ENCODE results near the gene ESPN. TPM values are rescaled to one million over a fixed set of nuclear protein-coding genes. Genes with fewer than 3 reads are reported as not detected.
"Not testable (repeated sequence)": the region's sequence is repeated elsewhere in the genome, so short reads cannot be mapped to it uniquely, and the experiment has no call there.

ESPN gene
- total RNA-seq, 1 donor from 2014 or later = 1.7 TPM

- Mint-ChIP-seq H3K4me3 (no peak overlapping the region), H3K27me3 (ENCODE audit: low read depth) (peaks cover 34% of the 10 kb centered on the region), H3K27ac (ENCODE audit: unreplicated experiment) (no peak overlapping the region), H3K4me1 (peaks cover 12% of the 10 kb centered on the region), H3K9me3 (no peaks in the 10 kb centered on the region), H3K36me3 (ENCODE audit: low read depth) (no peaks in the 10 kb centered on the region)
- TF ChIP-seq, protein P1, sequence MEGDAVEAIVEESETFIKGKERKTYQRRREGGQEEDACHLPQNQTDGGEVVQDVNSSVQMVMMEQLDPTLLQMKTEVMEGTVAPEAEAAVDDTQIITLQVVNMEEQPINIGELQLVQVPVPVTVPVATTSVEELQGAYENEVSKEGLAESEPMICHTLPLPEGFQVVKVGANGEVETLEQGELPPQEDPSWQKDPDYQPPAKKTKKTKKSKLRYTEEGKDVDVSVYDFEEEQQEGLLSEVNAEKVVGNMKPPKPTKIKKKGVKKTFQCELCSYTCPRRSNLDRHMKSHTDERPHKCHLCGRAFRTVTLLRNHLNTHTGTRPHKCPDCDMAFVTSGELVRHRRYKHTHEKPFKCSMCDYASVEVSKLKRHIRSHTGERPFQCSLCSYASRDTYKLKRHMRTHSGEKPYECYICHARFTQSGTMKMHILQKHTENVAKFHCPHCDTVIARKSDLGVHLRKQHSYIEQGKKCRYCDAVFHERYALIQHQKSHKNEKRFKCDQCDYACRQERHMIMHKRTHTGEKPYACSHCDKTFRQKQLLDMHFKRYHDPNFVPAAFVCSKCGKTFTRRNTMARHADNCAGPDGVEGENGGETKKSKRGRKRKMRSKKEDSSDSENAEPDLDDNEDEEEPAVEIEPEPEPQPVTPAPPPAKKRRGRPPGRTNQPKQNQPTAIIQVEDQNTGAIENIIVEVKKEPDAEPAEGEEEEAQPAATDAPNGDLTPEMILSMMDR (conservative IDR thresholded peaks at IDR 0.05) = no peak
- DNase-seq (ENCODE audit: low read depth, low spot score) = no peak
Measured at GRCh38 chr1:6450943-6451373, 26.4 kb downstream of the ESPN start.

DNA sequence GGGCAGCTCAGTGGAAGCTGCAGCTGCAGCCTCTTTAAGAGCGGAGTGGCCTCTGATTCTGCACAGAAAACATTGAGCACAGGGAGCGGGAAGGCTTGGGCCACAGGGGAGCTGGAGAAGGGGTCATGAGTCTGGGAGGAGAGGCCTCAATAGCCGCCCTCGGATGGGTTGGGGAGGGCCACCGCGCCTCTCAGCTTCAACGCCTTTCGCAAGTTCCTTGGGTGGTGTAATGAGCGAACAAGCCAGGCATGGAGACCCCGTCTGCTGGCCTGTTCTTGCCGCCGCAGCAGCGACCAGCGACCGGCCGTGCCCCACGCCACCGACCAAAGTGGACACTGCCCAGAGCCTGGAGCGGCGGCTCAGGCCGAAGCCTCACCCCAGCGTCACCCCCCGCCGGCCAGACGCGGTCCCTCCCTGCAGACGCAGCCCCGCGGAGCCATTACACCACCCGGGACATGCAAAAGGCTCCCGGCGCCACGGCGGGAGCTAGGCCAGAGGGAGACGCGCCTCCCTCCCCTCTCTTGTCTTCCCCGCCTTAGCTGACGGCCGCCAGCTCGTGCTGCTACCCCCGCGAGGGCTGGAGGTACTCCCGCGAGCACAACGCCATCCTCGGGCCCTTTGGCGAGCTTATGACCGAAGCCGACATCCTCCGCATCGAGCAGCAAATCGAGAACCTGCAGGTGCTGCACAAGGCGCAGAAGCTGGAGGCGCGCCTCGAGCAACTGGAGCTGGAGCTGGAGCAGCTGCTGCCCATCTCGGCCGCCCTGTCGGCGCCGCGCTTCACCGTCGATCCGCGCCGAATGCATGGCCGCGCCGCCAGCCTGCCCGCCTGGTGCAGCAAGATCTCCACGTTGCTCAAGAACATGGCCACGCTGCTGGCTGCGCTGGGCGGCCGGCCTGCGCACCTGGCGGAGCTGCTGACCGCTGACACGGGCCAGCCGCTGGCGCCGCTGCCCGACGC is 29.6 kb downstream of the ESPN start:
- H3K4me3 Mint-ChIP-seq; H3K9me3 Mint-ChIP-seq; H3K27ac Mint-ChIP-seq (ENCODE audit: unreplicated experiment); H3K36me3 Mint-ChIP-seq (ENCODE audit: low read depth); DNase-seq (ENCODE audit: low read depth, low spot score): not testable (repeated sequence)
- H3K4me1 Mint-ChIP-seq = peaks cover 11% of the 10 kb centered on the region
- peaks cover 17% of the 10 kb centered on the region for H3K27me3 Mint-ChIP-seq (ENCODE audit: low read depth)

DNA sequence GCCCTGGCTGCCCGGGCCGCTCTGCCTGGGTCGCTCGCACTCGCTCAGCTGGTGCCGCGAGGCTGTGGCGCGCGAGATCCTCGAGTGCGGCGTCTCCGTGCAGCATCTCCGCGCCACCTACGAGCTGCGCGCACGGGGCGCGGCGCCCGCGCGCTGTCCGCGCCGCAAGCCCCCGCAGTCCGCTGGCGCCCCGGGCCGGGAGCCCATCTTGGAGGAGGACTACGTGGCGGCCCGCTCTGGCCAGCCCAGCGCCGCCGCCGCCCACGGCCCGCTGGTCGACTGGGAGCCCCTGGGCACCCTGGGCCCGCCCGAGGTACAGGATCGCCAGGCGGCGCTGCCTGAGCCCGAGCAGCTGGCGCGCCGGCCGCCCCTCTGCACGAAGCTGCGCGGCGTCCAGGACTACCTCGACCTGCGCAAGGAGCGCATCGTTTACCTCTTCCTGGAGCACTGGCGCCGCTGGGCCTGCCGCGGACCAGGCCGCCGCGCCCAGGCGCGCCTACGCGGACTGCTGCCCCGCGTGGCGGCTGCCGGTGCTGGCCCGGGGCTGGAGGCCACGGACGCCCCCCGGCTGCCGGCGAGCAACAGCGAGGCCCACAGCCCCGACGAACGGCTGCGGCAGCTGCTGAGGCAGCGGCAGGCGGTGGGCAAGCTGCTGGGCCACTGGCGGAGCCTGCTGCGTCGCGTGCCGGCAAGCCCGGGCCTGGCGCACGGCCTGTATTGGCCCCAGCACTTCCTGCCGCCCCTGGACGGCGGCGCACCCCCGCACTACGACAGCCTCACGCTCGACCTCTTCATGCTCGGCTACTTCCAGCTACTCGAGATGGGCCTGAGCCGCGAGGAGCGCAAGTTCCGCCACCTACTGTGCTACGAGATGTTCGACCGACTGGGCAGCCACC is 30.5 kb downstream of the ESPN start:
- Mint-ChIP-seq H3K27me3 (ENCODE audit: low read depth) (peaks cover 9% of the 10 kb centered on the region), H3K36me3 (ENCODE audit: low read depth) (no peaks in the 10 kb centered on the region), H3K9me3 (no peaks in the 10 kb centered on the region), H3K27ac (ENCODE audit: unreplicated experiment) (no peak overlapping the region), H3K4me1 (peaks cover 9% of the 10 kb centered on the region), H3K4me3 (no peak overlapping the region)
- TF ChIP-seq, protein P1 (conservative IDR thresholded peaks at IDR 0.05) = no peak
- DNase-seq (ENCODE audit: low read depth, low spot score) = no peak

DNA sequence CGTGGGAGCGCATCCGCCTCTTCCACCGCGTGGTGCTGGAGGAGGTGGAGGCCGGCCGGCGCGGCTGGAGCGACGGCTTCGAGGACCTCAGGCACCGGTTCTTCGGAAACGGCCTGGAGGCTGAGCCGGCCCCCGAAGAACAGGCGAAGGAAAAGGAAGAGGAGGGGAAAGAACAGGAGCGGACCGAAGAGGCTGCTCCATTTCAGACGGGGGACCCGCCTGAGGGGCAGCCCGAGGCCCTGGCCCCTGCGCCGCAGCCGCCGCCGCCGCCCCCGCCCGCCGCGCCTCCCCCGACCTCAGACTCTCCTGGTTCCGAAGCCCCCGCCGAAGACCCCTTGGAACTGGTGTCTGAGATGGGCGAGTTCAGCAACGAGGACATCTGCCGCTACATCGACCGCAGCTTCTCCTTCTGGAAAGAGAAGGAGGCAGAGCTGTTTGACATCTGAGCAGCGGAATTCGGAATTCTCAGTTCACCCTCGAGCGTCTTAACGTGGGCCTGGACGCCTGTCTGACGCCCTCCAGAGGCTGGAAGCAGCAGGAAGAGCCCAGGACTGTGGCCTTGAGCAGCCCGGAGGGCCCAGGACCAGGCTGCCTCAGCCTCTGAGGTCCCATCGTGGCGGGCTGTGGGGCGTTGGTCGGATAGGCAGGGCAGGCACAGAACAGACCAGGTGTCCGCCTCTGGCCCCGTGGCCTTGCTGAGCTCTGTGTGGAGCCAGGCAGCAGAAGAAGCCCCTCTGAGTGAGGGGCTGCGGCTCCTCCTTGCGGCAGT is 31.4 kb downstream of the ESPN start:
- not testable (repeated sequence) for H3K9me3 Mint-ChIP-seq; H3K36me3 Mint-ChIP-seq (ENCODE audit: low read depth); H3K27me3 Mint-ChIP-seq (ENCODE audit: low read depth); DNase-seq (ENCODE audit: low read depth, low spot score); H3K27ac Mint-ChIP-seq (ENCODE audit: unreplicated experiment); H3K4me1 Mint-ChIP-seq; H3K4me3 Mint-ChIP-seq

GRCh38 chr1:6456800-6457466 is 32.4 kb downstream of the ESPN start:
- H3K27me3 Mint-ChIP-seq (ENCODE audit: low read depth) = peaks cover 3% of the 10 kb centered on the region
- no peak overlapping the region for H3K4me3 Mint-ChIP-seq
- H3K36me3 Mint-ChIP-seq (ENCODE audit: low read depth) = no peaks in the 10 kb centered on the region
- TF ChIP-seq, protein P1 (conservative IDR thresholded peaks at IDR 0.05) = no peak
- DNase-seq (ENCODE audit: low read depth, low spot score) = no peak
- H3K4me1 Mint-ChIP-seq = peaks cover 9% of the 10 kb centered on the region
- H3K9me3 Mint-ChIP-seq = no peaks in the 10 kb centered on the region
- no peak overlapping the region for H3K27ac Mint-ChIP-seq (ENCODE audit: unreplicated experiment)
